ENCODE measurements around the gene ST6GALNAC5. TPM values are rescaled to one million over a fixed set of nuclear protein-coding genes. Genes with fewer than 3 reads are reported as not detected.

ST6GALNAC5 gene
- total RNA-seq, 2 experiments from 2014 or later, result not detected

DNA sequence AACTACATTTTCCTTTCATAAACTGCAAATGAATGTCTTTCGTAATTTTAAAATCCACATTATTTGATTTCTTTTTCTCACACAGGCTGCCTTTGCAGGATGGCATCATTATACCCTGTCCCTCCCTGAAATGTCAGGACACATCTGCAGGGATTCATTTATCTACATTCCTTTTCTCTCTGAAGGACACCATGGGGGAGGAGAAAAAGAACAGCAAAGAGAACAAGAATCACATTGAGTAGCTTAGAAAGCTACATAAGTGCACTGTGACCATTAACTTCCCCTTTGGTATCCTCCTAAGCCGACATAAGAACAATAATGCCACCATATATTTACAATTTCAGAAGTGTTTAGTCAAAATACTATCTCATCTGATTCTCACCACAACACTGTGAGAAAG, 222.5 kb downstream of the ST6GALNAC5 start:
- CTCF ChIA-PET, result no interaction called here
- POLR2A ChIA-PET, result no interaction called here

DNA sequence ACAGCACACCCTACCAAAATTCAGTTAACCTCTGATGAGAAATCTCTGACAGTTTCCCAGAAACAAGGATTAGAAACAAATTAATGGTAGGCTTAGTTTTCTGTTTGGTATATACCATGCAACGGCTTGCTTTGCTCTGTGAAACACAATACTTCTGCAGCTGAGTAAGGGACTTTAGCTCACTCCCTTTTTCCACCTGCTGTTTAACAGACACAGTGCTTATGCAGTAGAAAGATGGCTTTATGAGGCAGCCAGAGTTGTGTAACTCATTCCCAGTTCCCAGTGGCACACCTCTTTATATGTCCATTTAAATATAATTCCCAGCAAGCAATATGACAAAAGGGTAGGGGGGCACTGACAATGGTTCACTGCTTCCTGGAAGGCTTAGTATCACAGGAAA, 228.0 kb downstream of the ST6GALNAC5 start:
- CTCF ChIA-PET, result no interaction called here
- POLR2A ChIA-PET, result no interaction called here

DNA sequence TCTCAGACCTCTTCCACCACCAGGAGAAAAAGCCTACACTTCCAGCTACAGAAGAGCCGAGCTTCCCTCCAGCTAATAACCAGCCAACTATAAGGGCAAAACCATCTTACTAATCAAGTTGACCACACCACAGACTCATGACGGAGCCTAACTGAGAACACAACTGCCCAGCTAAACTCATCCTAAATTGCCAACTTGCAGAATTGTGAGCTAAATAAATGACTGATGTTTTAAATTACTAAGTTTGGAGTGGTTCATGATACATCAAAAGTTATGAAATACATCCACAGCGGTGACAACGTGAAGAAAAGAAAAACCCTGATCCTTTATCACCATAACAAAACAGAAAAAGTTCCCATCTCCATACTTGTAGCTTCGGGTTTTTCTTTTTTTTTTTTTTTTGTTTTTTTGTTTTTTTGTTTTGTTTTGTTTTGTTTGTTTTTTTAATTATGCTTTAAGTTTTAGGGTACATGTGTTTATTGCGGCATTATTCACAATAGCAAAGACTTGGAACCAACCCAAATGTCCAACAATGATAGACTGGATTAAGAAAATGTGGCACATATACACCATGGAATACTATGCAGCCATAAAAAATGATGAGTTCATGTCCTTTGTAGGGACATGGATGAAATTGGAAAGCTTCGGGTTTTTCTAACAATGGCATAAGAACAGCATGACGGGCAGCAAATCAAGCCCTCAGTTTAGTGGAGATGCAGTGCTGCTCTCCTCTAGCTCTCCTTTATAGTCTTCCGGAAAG, 229.4 kb downstream of the ST6GALNAC5 start:
- ChIA-PET CTCF (no interaction called here), POLR2A (no interaction called here)

DNA sequence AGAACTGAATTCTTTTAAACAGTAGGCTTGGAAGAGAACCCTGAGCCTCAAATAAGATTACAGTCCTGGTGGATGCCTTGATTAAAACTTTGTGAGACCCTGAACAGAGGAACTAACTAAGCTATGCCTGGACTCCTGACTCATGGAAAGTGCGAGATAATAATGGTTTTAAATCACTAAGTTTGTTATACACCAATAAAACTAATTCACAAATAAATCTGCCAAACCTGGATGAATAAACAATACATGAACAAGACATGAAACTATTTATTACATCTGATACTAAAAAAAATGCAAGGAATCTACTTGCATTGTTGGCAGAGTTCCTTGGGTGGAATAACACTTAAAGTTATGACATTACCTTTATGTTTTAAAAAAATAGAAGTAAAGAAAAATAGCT, 233.6 kb downstream of the ST6GALNAC5 start:
- POLR2A ChIA-PET, result no interaction called here
- CTCF ChIA-PET, result no interaction called here

DNA sequence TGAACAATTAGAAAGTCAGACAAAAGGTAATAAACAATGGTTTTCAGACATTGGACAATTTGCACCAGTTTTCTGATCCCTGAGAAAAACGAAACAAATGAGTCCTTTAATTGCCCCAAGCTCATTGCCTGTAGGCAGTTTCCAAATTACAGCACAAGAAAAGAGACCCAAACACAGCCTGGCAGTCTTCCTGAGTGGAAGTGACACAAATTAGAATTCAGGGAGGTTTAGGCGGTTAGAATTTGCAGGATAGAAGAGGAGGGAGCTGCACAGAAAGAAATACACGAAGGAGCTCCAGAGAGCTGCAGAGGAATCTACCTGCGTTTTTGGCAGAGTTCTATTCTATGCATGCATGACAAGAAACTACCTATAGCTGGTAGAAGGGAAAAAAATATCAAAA, 236.2 kb downstream of the ST6GALNAC5 start:
- CTCF ChIA-PET, result no interaction called here

DNA sequence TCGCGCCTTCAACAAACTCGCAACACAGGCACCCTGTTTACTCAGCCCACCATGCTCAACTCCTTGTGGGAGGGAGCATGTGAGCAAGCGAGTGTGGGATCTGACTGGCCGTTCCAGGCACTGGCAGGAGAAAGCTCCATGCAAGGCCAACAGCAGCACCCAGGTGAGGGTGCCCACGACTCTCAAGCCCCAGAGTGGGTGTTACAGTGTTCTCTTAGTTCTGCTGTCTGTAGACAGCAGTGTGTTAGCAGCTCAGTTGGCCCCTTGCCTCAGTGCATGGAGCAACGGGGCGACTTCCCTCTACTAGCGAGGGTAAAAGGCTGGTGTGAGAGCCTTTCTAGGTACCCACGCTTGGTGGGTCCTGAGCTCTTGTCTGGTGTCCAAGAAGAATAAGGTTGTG, 237.4 kb downstream of the ST6GALNAC5 start:
- ChIA-PET CTCF (no interaction called here), POLR2A (no interaction called here)

More for the DNA sequence above, 236.2 kb downstream of the ST6GALNAC5 start:
- POLR2A ChIA-PET, result no interaction called here
